Testis (tissue), 3 donors: ENCODE results near the gene C1S. TPM values are rescaled to one million over a fixed set of nuclear protein-coding genes. Genes with fewer than 3 reads are reported as not detected.
A peak's percentile ranks its signal among the peaks of the same experiment; 100 is the strongest.
"Not testable (repeated sequence)": the region's sequence is repeated elsewhere in the genome, so short reads cannot be mapped to it uniquely, and the experiment has no call there.

Experiments
- DNase-seq: peaks from one replicate; pipeline ENCODE4 v3.0.0-alpha.2; 2019
- H3K27ac ChIP-seq, 2 donors: fragments of 200-600 bp; sonication (generic); one replicate each; pipeline ENCODE4 v1.5.1; 2019
- H3K27me3 ChIP-seq: fragments of 200-600 bp; sonication (generic); one replicate; pipeline ENCODE4 v1.5.1; 2019
- H3K36me3 ChIP-seq: fragments of 200-600 bp; sonication (generic); one replicate; pipeline ENCODE4 v1.5.1; 2017; ENCODE audit warnings: low read depth; ENCODE audit errors: missing control alignments
- H3K4me1 ChIP-seq: fragments of 200-600 bp; sonication (generic); one replicate; pipeline ENCODE4 v1.5.1; 2019
- H3K4me3 ChIP-seq, 2 donors: fragments of 200-600 bp; sonication (generic); one replicate each; pipeline ENCODE4 v1.5.1; 2017 to 2019
- H3K9me3 ChIP-seq: fragments of 200-600 bp; sonication (generic); one replicate; pipeline ENCODE4 v1.5.1; 2017
- POLR2A ChIP-seq: fragments of 450-650 bp; IDR thresholded peaks from one replicate; pipeline ENCODE4 v1.6.1; 2017; ENCODE audit warnings: antibody characterized with exemption, mild to moderate bottlenecking, moderate library complexity
- WGBS, 2 donors: methylation state at CpG; one replicate each; pipeline ENCODE4 v1.1.5; 2018; 5-methylcytosine and 5-hydroxymethylcytosine counted together
- intact Hi-C: fragments of 100-400 bp; cut with DNase I; formaldehyde crosslinking; loops from one replicate; pipeline ENCODE4 v1.15.1; 2023; ENCODE audit warnings: low total_unique reads
- polyA plus RNA-seq: library from polyadenylated mRNA; stranded (reverse); fragments of 350-450 nt; fragmentation: Illumina TruSeq; extraction: RNeasy Lipid Tissue Mini Kit (QIAGEN cat#74804); gene quantifications from one replicate; pipeline ENCODE4 v1.2.3, GENCODE V29; 2014; ENCODE audit warnings: low read depth, low replicate concordance; ENCODE audit not compliant: insufficient read depth
- total RNA-seq, 2 donors: library from RNA; depleted of rRNA; stranded (reverse); fragments of >200 nt; gene quantifications; one replicate each; pipeline ENCODE4 v1.2.3, GENCODE V29; 2016
- TF ChIP-seq, protein P1 (sequence below), 3 experiments: fragments of 450-650 bp in 2 of 3; fragments of 200-600 bp in 1 of 3; sonication (generic) in 1 of 3; IDR thresholded peaks; one replicate each; pipeline ENCODE4 v1.5.1; 2016 to 2019; ENCODE audit warnings: antibody characterized with exemption in 3 of 3, mild to moderate bottlenecking in 2 of 3, moderate library complexity in 1 of 3

C1S gene
- total and polyA plus RNA-seq, 3 donors from 2014 or later = 86.1 to 271 (median 190) TPM

DNA sequence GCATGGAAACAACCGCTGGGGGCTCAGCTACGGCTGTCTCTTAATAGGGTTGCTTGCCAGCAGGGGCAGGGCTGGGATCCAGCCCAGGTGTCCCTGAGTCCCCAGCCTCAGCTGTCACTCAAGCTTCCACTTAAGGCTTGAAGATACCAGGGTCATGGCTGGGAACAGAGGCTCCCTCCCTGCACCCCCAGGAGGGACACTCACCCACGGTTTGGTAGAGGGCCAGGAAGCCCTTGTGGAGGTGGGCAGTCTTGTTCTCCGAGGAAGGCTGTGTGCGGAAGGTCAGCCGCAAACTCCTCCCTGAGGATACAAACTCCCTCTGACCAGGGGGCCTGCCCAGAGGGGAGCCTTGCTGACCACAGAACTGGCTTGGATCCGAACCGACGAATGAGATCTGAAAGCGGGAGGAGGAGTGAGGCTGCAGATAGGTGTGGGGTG is 41.2 kb downstream of the C1S start:
- TF ChIP-seq, protein P1, sequence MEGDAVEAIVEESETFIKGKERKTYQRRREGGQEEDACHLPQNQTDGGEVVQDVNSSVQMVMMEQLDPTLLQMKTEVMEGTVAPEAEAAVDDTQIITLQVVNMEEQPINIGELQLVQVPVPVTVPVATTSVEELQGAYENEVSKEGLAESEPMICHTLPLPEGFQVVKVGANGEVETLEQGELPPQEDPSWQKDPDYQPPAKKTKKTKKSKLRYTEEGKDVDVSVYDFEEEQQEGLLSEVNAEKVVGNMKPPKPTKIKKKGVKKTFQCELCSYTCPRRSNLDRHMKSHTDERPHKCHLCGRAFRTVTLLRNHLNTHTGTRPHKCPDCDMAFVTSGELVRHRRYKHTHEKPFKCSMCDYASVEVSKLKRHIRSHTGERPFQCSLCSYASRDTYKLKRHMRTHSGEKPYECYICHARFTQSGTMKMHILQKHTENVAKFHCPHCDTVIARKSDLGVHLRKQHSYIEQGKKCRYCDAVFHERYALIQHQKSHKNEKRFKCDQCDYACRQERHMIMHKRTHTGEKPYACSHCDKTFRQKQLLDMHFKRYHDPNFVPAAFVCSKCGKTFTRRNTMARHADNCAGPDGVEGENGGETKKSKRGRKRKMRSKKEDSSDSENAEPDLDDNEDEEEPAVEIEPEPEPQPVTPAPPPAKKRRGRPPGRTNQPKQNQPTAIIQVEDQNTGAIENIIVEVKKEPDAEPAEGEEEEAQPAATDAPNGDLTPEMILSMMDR (IDR thresholded peaks at IDR 0.05) = no peak
- TF ChIP-seq POLR2A = no peak
- H3K27ac ChIP-seq = peak overlapping the region in 1 of 2 donors; percentile 48
- no peaks in the 10 kb centered on the region for H3K27me3 ChIP-seq
- 66 to 67% methylated on average over 6 to 10 of the region's 10 CpGs for WGBS, 2 donors
- no peaks in the 10 kb centered on the region for H3K9me3 ChIP-seq
- peaks cover 1% of the 10 kb centered on the region for H3K4me1 ChIP-seq
- H3K36me3 ChIP-seq = no peaks in the 10 kb centered on the region
- DNase-seq = no peak
- intact Hi-C loops = no loop called here
- H3K4me3 ChIP-seq = no peak overlapping the region

DNA sequence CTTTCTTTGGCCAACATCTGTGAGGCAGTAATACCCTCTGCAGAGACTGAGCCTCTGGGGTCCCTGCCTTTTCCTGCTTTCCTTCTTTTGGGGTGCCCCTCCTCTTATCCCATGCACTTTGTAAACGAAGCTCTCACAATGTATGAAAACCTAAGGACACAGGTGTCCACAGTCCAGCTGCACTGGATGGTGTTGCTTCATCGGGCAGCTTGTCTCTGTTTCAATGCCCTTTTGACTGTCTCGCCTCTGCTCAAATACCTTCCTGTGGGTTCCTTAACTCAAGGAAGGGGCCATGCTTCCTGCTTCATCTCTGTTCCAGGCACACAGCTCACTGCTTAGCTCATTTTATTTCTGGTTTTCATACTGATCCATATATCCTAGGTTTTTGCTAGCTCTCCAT is 42.1 kb downstream of the C1S start:
- H3K36me3 ChIP-seq = no peaks in the 10 kb centered on the region
- 81 to 89% methylated on average over 3 of the region's 3 CpGs for WGBS, 2 donors
- DNase-seq = peak; percentile 9
- no peaks in the 10 kb centered on the region for H3K9me3 ChIP-seq
- peak overlapping the region in 1 of 2 donors; percentile 48 for H3K27ac ChIP-seq
- H3K4me3 ChIP-seq = no peak overlapping the region
- intact Hi-C loops = no loop called here
- no peak for TF ChIP-seq POLR2A
- TF ChIP-seq, protein P1 (IDR thresholded peaks at IDR 0.05) = no peak
- H3K4me1 ChIP-seq = peaks cover 3% of the 10 kb centered on the region
- no peaks in the 10 kb centered on the region for H3K27me3 ChIP-seq

DNA sequence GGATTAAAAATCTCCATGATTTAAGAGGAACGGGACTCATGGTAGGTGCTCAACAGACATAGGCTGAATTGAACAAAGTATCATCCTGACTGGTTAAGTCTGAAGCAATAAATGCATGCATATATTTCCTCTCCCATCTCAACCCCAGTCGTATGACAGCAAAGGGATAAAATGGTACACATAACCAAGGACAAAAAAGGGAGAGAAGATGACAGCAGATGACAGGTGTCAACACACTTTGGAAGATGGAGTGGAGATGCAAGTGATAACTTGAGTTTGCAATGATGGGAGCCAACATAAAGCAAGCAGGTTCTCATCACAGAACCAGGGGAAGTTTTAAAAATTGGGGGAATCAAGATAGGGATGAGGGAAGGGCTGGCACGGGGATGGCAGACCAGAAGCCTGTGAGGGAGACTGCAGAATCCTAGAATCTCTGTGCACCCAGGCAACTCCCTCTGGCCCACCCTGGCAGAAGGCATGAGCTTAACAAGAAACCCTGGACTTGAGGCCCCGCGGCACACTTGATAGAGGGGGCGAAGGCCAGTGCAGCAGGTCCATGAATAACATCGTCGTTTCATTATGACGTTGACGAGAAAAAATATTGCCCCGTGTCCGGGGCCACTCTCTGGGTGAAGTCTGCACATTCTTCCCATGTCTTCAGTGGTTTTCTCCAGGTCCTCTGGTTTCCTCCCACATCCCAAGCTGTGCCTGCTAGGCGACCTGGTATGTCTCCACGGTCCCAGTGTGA is 43.5 kb downstream of the C1S start:
- Histone ChIP-seq H3K27ac (no peak overlapping the region), H3K4me1 (peaks cover 7% of the 10 kb centered on the region), H3K4me3 (no peak overlapping the region), H3K36me3 (no peaks in the 10 kb centered on the region), H3K27me3 (no peaks in the 10 kb centered on the region), H3K9me3 (no peaks in the 10 kb centered on the region)
- TF ChIP-seq POLR2A = no peak
- TF ChIP-seq, protein P1 (IDR thresholded peaks at IDR 0.05) = no peak
- WGBS, 2 donors = 84 to 86% methylated on average over 14 of the region's 14 CpGs
- intact Hi-C loops = no loop called here
- DNase-seq = no peak

DNA sequence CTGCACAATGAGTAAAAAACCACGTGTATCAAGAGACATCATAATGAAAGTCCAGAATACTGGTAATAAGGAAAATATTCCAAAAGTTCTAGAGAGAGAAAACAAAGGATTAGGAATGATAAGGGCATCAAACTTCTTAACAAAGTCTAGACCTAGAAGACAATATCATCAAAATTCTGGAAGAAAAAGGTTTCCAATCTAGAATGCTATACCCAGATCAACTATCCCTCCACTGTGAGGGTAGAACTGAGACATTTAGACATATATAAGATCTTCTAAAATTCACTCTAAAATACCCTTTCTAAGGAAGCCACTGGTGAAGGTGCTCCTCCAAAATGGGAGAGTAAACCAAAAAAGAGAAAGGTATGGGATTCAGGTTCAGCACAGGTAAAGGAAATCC is 45.6 kb downstream of the C1S start:
- Histone ChIP-seq H3K27me3 (no peaks in the 10 kb centered on the region), H3K4me1 (peaks cover 16% of the 10 kb centered on the region), H3K36me3 (no peaks in the 10 kb centered on the region), H3K4me3 (no peak overlapping the region), H3K27ac (no peak overlapping the region), H3K9me3 (no peaks in the 10 kb centered on the region)
- intact Hi-C loops = loop anchor here (5.0 kb wide), 1 partner anchor 44 kb away; the partner anchor contains the start of gene C1S
- no peak for TF ChIP-seq POLR2A
- TF ChIP-seq, protein P1 (IDR thresholded peaks at IDR 0.05) = no peak
- no peak for DNase-seq
- WGBS, 2 donors = 83 to 88% methylated on average over 1 of the region's 1 CpG

DNA sequence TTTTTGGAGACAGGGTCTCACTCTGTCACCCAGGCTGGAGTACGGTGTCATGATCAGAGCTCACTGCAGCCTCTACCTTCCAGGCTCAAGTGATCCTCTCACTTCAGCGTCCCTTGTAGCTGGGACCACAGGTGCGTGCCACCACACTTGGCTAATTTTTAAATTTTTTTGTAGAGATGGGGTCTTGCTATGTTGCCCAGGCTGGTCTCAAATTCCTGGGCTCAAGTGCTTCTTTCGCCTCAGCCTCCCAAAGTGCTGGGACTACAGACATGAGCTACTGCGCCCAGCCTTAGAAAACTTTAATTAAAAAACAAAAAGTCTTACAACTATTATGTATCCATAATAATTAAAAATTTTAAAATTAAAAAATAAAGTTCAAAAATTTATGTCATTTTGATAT is 46.7 kb downstream of the C1S start:
- H3K4me1 ChIP-seq = peaks cover 23% of the 10 kb centered on the region
- not testable (repeated sequence) for DNase-seq, H3K36me3 ChIP-seq, H3K27me3 ChIP-seq, H3K9me3 ChIP-seq
- peak overlapping the region in 1 of 2 donors; percentile 55 for H3K4me3 ChIP-seq
- intact Hi-C loops = loop anchor here (5.0 kb wide), 1 partner anchor 45 kb away; the partner anchor contains the start of gene C1S
- WGBS, 2 donors = 92 to 94% methylated on average over 5 of the region's 5 CpGs
- peak overlapping the region in 1 of 2 donors; percentile 93 for H3K27ac ChIP-seq
